Measurements from ENCODE around the gene GSG1. TPM values are rescaled to one million over a fixed set of nuclear protein-coding genes. Genes with fewer than 3 reads are reported as not detected.

Gene GSG1
- total and polyA plus RNA-seq, 2 of the 8 experiments (the other 6 are each of a cell fraction or from before 2014, with no cell fraction given), result 0.89 to 1.4 TPM

DNA sequence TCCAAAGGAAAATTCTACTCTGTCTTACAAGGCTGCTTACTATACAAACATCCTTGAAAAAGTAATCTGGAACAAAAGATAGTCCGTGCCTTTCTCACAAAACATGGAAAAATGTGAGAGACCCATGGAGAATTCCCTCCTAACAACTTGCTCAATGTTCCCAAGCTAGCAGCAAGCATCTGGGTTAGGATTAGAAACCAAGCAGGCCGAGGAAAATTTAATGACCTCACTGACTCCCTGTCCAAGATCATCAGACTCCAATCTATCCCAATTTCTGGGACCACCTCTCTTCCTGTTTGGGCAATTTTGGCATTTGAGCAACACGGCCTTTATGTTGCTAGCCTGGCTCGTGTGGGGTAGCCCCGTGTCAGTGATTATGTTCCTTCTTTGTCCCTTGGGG is 18.1 kb upstream of the GSG1 start:
- FAIRE-seq, result no peak

More for the DNA sequence above, 18.1 kb upstream of the GSG1 start:
- CTCF ChIA-PET (ENCODE audit: partially characterized antibody), result no interaction called here
- Histone ChIP-seq H2BK12ac (ENCODE audit: low read depth, low read length) (no peak overlapping the region), H3K4ac (replicated peaks; ENCODE audit: insufficient read length, low read depth, low read length) (no peak overlapping the region), H3K27me3 (replicated peaks in 1 of 4; ENCODE audit: control insufficient read depth in 3 of 4, extremely low read depth in 1 of 4, insufficient read depth in 3 of 4, low read length in 3 of 4) (no peaks in the 10 kb centered on the region; a peak in 1 of 7 replicates), H2BK20ac (ENCODE audit: low read length) (no peak overlapping the region), H3K9ac (replicated peaks in 1 of 4; ENCODE audit: extremely low read depth in 1 of 4, low read depth in 3 of 4, low read length in 3 of 4) (no peak overlapping the region), H4K8ac (ENCODE audit: extremely low read depth, insufficient read depth, low read length) (no peak overlapping the region), H4K20me1 (replicated peaks in 1 of 2; ENCODE audit: control insufficient read depth in 1 of 2, insufficient read depth in 2 of 2, low read length in 2 of 2) (no peaks in the 10 kb centered on the region), H2BK15ac (ENCODE audit: low read length) (0 out of 2 replicates have a peak overlapping the region, but pooled peaks have one; percentile 2), H3K79me1 (ENCODE audit: low read depth, low read length) (no peaks in the 10 kb centered on the region), H3K23ac (ENCODE audit: insufficient read length) (no peak overlapping the region), H4K5ac (ENCODE audit: insufficient read length, low read depth, low read length) (no peak overlapping the region), H3K14ac (ENCODE audit: insufficient read length) (no peak overlapping the region), H3K23me2 (ENCODE audit: low read depth, low read length) (no peaks in the 10 kb centered on the region), H2BK120ac (replicated peaks; ENCODE audit: low read depth, low read length) (no peak overlapping the region), H2AK5ac (ENCODE audit: low read depth, low read length) (no peak overlapping the region), H2BK5ac (ENCODE audit: low read depth, low read length) (no peak overlapping the region), H2AFZ (ENCODE audit: low read length) (no peak overlapping the region), H3K4me3 (ENCODE audit: extremely low read depth in 1 of 4, insufficient read depth in 2 of 4, low read depth in 3 of 4, low read length in 4 of 4) (no peak overlapping the region), H4K91ac (replicated peaks; ENCODE audit: insufficient read length, low read length) (no peak overlapping the region), H3K56ac (replicated peaks; ENCODE audit: insufficient read length, low read depth, low read length) (no peak overlapping the region), H3K36me3 (ENCODE audit: control insufficient read depth in 2 of 4, insufficient read depth in 4 of 4, low read length in 3 of 4) (no peaks in the 10 kb centered on the region), H3K79me2 (ENCODE audit: control insufficient read depth in 1 of 2, insufficient read depth in 2 of 2, low read length in 2 of 2) (no peaks in the 10 kb centered on the region), H3K27ac (ENCODE audit: low read depth, low read length) (no peak overlapping the region), H3K9me3 (ENCODE audit: insufficient read depth in 2 of 2, low read depth in 1 of 2, low read length in 1 of 2) (no peaks in the 10 kb centered on the region), H3K4me1 (replicated peaks in 1 of 4; ENCODE audit: control insufficient read depth in 3 of 4, insufficient read depth in 4 of 4, low read length in 3 of 4) (peaks cover 0 to 14% (median 5%) of the 10 kb centered on the region in 4 experiments; a peak in 4 of 7 replicates), H3K4me2 (ENCODE audit: insufficient read depth in 1 of 2, low read depth in 2 of 2, low read length in 2 of 2) (no peak overlapping the region), H3K18ac (ENCODE audit: extremely low read depth, low read length) (no peak overlapping the region)
- TF ChIP-seq SRF (IDR thresholded peaks at IDR 0.05; ENCODE audit: low read depth, low read length), result no peak
- POLR2A ChIA-PET (ENCODE audit: partially characterized antibody), result no interaction called here
- no peak for DNase-seq (ENCODE audit: low read depth in 1 of 2, low spot score in 2 of 2)
- WGBS, 2 experiments (ENCODE audit: extremely low coverage in 1 of 2, insufficient coverage in 1 of 2, insufficient read length in 1 of 2, insufficient replicate concordance in 2 of 2, low coverage in 1 of 2, low lambda C conversion rate in 2 of 2, missing lambda C conversion rate in 1 of 2), result 91% methylated on average over 5 of the region's 5 CpGs; no CpG with 5 or more reads in 1 of the 2 experiments

Measured in H1 (cell line).